Kidney (tissue), 22 donors: ENCODE measurements around the gene SYT14. TPM values are rescaled to one million over a fixed set of nuclear protein-coding genes. Genes with fewer than 3 reads are reported as not detected.
"Not testable (repeated sequence)": the region's sequence is repeated elsewhere in the genome, so short reads cannot be mapped to it uniquely, and the experiment has no call there.

Source experiments
- DNase-seq, 5 donors: peaks; one replicate each; pipeline ENCODE4 v3.0.0-alpha.2; 2013 to 2020
- FAIRE-seq: peaks from 2 replicates; lab custom pipeline; 2012; peaks lifted over from hg19 to GRCh38; lab: Jason Lieb, UNC
- H3K27ac ChIP-seq, 2 donors: one replicate each; pipeline ENCODE4 v1.7.0; 2013; ENCODE audit warnings: low read depth in 2 of 2, low read length in 2 of 2, inconsistent platforms in 1 of 2
- H3K27me3 ChIP-seq: one replicate; pipeline ENCODE4 v1.7.1; 2013; ENCODE audit warnings: low read length, inconsistent platforms; ENCODE audit not compliant: control insufficient read depth, insufficient read depth
- H3K36me3 ChIP-seq, 3 donors: one replicate each; pipeline versions ENCODE4 v1.7.0 to v1.7.1; 2013; ENCODE audit warnings: low read length in 3 of 3, control low read depth in 1 of 3, inconsistent platforms in 1 of 3; ENCODE audit not compliant: insufficient read depth in 3 of 3, control insufficient read depth in 2 of 3
- H3K4me1 ChIP-seq, 3 donors: one replicate each; pipeline versions ENCODE4 v1.7.0 to v1.7.1; 2013; ENCODE audit warnings: low read length in 3 of 3, inconsistent platforms in 1 of 3, low read depth in 1 of 3; ENCODE audit not compliant: control insufficient read depth in 2 of 3, insufficient read depth in 2 of 3
- H3K4me3 ChIP-seq, 3 donors: one replicate each; pipeline versions ENCODE4 v1.7.0 to v1.8.1; 2013; ENCODE audit warnings: low read length in 3 of 3, control low read depth in 1 of 3, inconsistent platforms in 1 of 3
- H3K9ac ChIP-seq, 3 donors: one replicate each; pipeline versions ENCODE4 v1.7.0 to v1.7.1; 2013; ENCODE audit warnings: low read length in 3 of 3, control low read depth in 1 of 3, inconsistent platforms in 1 of 3
- H3K9me3 ChIP-seq, 3 donors: one replicate each; pipeline versions ENCODE4 v1.7.0 to v1.7.1; 2013; ENCODE audit warnings: low read length in 3 of 3, control low read depth in 1 of 3, inconsistent platforms in 1 of 3; ENCODE audit not compliant: control insufficient read depth in 2 of 3, insufficient read depth in 1 of 3
- CTCF ChIP-seq: IDR thresholded peaks from 3 replicates; pipeline ENCODE4 v1.5.1; 2012; ENCODE audit warnings: mild to moderate bottlenecking, moderate library complexity, borderline replicate concordance; ENCODE audit not compliant: insufficient read depth; ENCODE audit errors: extremely low read depth
- intact Hi-C: fragments of 100-400 bp; cut with DNase I; formaldehyde crosslinking; loops from one replicate; pipeline ENCODE4 v1.11.1; 2022
- long read RNA-seq, 10 donors: library from polyadenylated mRNA in 1 of 10; unstranded in 1 of 10; transcript quantifications; one replicate each; pipeline ENCODE4 v2.0.0 and lab custom pipeline, GENCODE V29; 2021 to 2026
- polyA plus RNA-seq: library from polyadenylated mRNA; stranded (reverse); fragments of 350-450 nt; fragmentation: Illumina TruSeq; extraction: RNeasy Lipid Tissue Mini Kit (QIAGEN cat#74804); gene quantifications from one replicate; pipeline ENCODE4 v1.2.3, GENCODE V29; 2014; ENCODE audit warnings: low read depth, low replicate concordance; ENCODE audit not compliant: insufficient read depth
- total RNA-seq: library from RNA; stranded (reverse); fragmentation: NEBNext Ultra II Directional; extraction: Animal tissue kit (Norgen Biotek cat#: 25700); gene quantifications from one replicate; pipeline ENCODE4 v1.2.1, GENCODE V29; 2021
- donor health status: control.
- donor health status: control.
- donor health status: control.
- donor health status: control.
- donor health status: control.
- donor health status: DM: yes; HTN: yes; CAD: no.
- donor health status: Normal renal cell carcinoma (clear cell type).

The SYT14 gene
- total RNA-seq (1.3 TPM), polyA plus RNA-seq (0.22 TPM)
- long read RNA-seq, donor 1, result 0 reads
- long read RNA-seq, donor 2, result 0 reads
- long read RNA-seq, donor 3, result 0 reads
- long read RNA-seq, donor 4, result 0 reads
- long read RNA-seq, donor 5, result 0 reads
- long read RNA-seq, donor 6, result 0 reads
- long read RNA-seq, donor 7, result 0 reads
- long read RNA-seq, donor 8, result 0 reads
- long read RNA-seq, donor 9, result 0 reads
- long read RNA-seq, donor 10, result 0 reads

GRCh38 chr1:209937996-209938959, at the start of gene SYT14:
SYT14 (plus strand) TSS chr1:209938217; CDS start chr1:209938265, 48 bp downstream.
- Histone ChIP-seq H3K9ac (no peak within 1 kb of the TSS), H3K4me1 (no peaks in the 10 kb centered on the region), H3K4me3 (peak within 1 kb of the TSS in 1 of 3 donors; percentile 22), H3K9me3 (no peaks in the 10 kb centered on the region), H3K36me3 (no peaks in the 10 kb centered on the region), H3K27ac (no peak within 1 kb of the TSS), H3K27me3 (peaks cover 2% of the 10 kb centered on the region)
- no peak for TF ChIP-seq CTCF
- FAIRE-seq (no peak), DNase-seq (peak; percentile 45 to 73 (median 59))
- intact Hi-C loops, result no loop called here

GRCh38 chr1:209888291-209889076, 49.5 kb upstream of the SYT14 start:
- intact Hi-C loops, FAIRE-seq, H3K27me3 ChIP-seq, H3K9me3 ChIP-seq, H3K27ac ChIP-seq, DNase-seq, H3K36me3 ChIP-seq, H3K4me3 ChIP-seq, H3K9ac ChIP-seq, H3K4me1 ChIP-seq: not testable (repeated sequence)

DNA sequence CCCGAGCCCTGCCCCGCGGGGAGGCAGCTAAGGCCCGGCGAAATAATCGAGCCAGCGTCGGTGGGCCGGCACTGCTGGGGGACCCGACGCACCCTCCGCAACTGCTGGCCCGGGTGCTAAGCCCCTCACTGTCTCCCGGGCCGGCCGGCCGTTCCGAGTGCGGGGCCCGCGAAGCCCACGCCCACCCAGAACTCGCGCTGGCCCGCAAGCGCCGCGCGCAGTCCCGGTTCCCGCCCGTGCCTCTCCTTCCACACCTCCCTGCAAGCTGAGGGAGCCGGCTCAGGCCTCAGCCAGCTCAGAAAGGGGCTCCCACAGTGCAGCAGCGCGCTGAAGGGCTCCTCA, 49.0 kb upstream of the SYT14 start:
- no peak overlapping the region for H3K27ac ChIP-seq
- FAIRE-seq (no peak), DNase-seq (no peak)
- intact Hi-C loops, result no loop called here
- no peaks in the 10 kb centered on the region for H3K27me3 ChIP-seq
- no peak for TF ChIP-seq CTCF
- no peaks in the 10 kb centered on the region for H3K36me3 ChIP-seq
- H3K9me3 ChIP-seq, result no peaks in the 10 kb centered on the region
- no peak overlapping the region for H3K4me3 ChIP-seq
- H3K4me1 ChIP-seq, result no peaks in the 10 kb centered on the region
- no peak overlapping the region for H3K9ac ChIP-seq
